DND-41 (cell line): ENCODE data around the gene FAM50A.

ENCODE experiments used
- CTCF ChIP-seq: IDR thresholded peaks from 2 replicates; pipeline ENCODE4 v1.5.1; 2012; ENCODE audit warnings: borderline replicate concordance, low read length, moderate library complexity, mild to moderate bottlenecking; ENCODE audit not compliant: poor library complexity, severe bottlenecking; ENCODE audit errors: extremely low read depth
- EZH2 ChIP-seq: IDR thresholded peaks from 3 replicates; pipeline ENCODE4 v1.6.1; 2012; ENCODE audit warnings: borderline replicate concordance, low read depth, mild to moderate bottlenecking, moderate library complexity, low read length, inconsistent platforms; ENCODE audit not compliant: severe bottlenecking

- TF ChIP-seq CTCF (peak; percentile 40), EZH2 (no peak)
Measured at GRCh38 chrX:154428176-154429171, 15.5 kb upstream of the FAM50A start, which contains the start of gene ATP6AP1.
